ENCODE results near the gene PVALEF. TPM values are rescaled to one million over a fixed set of nuclear protein-coding genes. Genes with fewer than 3 reads are reported as not detected.
"Not testable (repeated sequence)": the region's sequence is repeated elsewhere in the genome, so short reads cannot be mapped to it uniquely, and the experiment has no call there.

PVALEF gene
- total RNA-seq, 2 experiments from 2014 or later: not detected

DNA sequence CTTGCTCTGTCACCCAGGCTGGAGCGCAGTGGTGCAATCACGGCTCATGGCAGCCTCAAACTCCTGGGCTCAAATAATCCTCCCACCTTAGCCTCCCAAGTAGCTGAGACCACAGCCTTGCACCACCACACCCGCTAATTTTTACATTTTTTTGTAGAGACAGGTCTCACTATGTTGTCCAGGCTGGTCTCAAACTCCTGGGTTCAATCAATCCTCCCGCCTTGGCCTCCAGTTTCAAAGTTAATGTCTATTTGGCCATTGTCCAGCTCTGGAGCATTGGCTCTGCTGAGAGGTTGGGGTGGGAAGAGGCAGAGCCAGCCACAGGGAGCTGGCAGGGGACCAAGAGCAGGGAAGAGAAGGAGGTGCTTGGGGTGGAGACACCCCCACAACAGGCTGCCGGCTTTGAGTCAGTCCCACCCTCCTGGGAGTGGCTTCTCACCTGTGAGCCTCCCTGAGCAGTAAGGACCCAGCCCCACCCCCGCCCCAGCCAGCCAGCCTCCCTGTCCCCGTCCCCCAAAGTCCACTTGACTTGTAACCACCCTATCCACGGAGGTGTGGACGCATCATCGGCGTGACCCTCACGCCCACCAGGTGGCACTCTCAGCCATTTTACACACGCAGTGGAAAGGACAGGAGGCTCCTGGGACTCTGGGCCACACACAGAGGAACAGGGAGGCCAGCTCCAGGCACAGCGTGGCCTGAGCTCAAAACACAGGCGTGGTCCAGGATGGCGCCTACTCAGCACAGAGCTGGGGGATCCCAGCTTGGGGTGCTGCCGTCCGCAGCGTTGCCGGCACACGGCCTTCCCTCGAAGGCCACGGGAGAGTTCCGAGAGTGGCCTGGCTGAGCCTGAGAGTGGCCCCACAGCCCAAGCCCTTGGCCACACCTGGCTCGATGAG, 22.8 kb upstream of the PVALEF start:
- POLR2A ChIA-PET: no interaction called here

DNA sequence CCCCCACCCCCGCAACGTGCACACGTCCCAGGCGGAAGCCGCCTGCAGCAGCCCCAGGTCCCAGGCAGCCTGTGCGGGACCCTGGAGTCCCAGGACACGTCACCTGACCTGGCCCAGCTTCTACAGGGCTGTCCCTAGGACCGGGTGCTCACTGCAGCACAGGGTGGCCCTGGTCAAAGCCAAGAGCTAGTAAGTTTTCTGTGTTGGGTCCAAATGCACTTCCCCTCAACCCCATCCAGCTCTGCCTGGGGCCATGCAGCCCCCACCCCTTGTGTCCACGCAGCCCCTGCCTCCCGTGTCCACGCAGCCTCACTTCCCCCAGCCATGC, 22.1 kb upstream of the PVALEF start:
- CTCF ChIA-PET: interaction anchor here (0.9 to 1.4 kb wide), 2 partner anchors 11 to 96 kb away, joined by 3 to 5 read pairs; partner anchors contain the start of genes NDUFAF8 and TEPSIN
- POLR2A ChIA-PET: no interaction called here

More for the DNA sequence above, 22.8 kb upstream of the PVALEF start:
- CTCF ChIA-PET: interaction anchor here (0.9 to 1.4 kb wide), 3 partner anchors 11 to 112 kb away, joined by 3 to 5 read pairs (median 3); partner anchors contain the start of genes NDUFAF8 and TEPSIN

DNA sequence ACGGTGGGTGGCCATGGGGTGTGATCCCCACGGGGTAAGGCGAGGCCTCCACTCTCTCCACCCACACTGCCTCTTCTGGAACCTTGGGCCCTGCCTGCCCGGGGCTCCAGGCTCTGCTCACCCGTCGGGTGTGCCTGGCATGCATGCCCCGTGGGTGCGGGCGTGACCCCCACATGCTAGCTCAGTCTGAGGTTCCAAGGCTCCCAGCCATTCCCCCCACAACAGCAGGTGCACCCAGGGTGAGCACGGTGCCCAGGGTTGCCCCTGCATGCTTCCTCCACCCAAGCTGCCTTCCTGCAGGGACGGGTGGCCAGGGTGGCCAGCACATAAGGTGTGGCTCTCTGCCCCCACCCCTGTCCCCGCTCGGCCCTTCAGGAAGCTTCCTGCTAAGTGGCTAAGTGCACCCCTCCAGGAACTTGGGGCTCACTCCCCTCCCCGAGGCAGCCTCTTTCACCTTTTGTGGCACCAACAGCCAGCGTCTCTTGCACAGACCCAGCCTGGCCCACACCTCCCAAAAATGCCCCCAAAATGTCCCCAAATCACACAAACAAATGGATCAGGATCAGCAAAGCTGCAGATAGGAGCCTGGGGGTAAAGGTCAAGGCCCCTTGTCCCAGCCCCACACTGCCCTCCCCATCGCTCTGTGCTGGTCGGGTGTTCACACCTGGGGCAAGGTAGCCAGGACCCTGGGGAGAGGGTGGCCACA, 21.4 kb upstream of the PVALEF start:
- ChIA-PET POLR2A (no interaction called here), CTCF (interaction anchor here (0.9 to 1.4 kb wide), 2 partner anchors 10 to 95 kb away, joined by 3 to 5 read pairs; partner anchors contain the start of genes NDUFAF8 and TEPSIN)

DNA sequence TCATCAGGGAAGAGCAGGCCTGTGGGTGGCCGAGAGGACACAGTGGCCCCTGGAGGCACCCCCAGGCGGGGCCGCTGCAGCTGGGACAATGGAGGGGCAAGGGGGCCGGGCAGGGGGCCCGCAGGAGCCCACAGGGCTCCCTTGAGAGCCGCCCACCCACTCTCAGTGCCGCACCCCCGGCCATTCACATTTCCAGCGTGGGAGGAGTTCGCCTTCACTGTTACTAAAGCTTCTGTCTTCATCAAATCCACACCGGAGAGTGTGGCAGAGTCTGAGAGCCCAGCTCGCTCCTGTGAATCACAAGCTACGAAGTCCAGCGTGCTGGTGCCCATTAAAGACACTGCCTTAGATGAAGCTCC, 20.9 kb upstream of the PVALEF start:
- ChIA-PET CTCF (no interaction called here), POLR2A (no interaction called here)

DNA sequence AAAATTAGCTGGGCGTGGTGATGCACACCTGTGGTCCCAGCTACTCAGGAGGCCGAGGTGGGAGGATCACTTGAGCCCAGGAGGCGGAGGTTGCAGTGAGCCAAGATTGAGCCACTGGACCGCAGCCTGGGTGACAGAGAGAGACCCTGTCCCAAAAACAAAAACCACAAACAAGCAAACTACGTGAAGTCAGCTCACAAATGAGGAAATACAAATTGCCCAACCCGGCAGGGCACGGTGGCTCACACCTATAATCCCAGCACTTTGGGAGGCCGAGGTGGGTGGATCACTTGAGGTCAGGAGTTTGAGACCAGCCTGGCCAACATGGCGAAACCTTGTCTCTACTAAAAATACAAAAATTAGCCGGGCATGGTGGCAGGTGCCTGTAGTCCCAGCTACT, 19.1 kb upstream of the PVALEF start:
- POLR2A ChIA-PET: not testable (repeated sequence)
- CTCF ChIA-PET: interaction anchor here (0.6 kb wide), 1 partner anchor 719 kb away, joined by 3 read pairs; no protein-coding TSS in a partner anchor

DNA sequence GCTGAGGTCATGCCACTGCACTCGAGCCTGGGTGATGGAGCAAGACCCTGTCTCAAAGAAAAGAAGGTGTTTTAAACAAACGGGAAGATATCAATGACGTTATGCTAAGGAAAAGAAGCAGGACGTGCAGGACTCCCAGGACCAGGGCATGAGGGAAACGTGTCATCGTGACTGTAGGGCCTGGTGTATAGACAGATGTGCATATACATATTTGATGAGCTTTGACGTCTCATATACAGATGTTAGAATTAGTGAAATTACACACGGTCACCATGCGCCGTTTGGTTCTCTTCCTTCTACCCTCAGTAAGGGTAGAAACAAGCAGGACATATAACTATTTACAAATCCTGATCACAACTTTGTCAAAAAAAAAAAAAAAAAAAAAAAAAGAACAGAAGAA, 17.6 kb upstream of the PVALEF start:
- CTCF ChIA-PET: interaction anchor here (0.6 kb wide), 1 partner anchor 123 kb away, joined by 4 read pairs; no protein-coding TSS in a partner anchor
- POLR2A ChIA-PET: no interaction called here

DNA sequence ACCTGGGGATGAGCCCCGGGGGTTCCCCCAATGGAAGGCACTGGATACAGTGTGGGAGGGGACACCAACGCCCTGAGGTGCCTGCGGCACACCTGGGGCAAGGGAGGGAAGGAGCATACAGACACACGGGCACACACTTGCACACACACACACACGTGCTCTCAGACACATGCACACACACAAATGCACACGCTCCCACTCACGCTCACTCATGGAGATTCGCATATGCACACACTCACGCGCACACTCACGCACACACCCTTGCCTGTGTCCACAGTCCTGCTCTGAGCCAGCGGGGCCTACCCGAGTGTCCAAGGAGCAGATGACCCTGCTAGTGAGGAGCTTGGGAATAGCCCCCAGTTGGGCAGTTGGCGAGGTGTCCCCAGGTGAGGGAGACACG, 16.7 kb upstream of the PVALEF start:
- CTCF ChIA-PET: interaction anchor here (0.6 kb wide), 1 partner anchor 123 kb away, joined by 4 read pairs; no protein-coding TSS in a partner anchor
- POLR2A ChIA-PET: no interaction called here

DNA sequence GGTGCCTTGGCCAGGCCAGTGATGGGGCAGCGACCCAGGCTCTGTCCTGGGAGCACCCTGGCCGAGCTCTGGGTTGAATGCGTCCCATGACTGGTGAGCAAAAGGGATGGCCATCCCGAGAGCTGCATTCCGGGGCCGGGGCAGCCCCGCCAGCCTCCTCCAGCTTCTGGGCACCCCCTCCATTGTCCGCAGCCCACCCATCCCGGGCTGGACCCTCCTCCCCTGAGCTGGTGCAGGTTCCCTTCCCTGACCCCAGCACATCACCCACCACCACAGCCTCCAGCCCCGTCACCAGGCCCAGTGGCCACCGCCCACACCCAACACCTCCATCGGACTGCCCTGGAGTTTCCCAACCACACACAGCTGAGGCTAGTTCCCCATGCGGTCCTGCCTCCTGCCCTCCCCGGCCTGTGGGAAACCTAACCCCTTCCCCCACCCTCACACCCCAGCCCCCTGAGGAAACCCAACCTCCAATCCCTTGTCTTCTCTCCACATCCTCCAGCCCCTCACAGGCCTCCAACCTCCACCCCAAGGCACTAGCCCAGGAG, 16.2 kb upstream of the PVALEF start:
- ChIA-PET POLR2A (no interaction called here), CTCF (no interaction called here)

DNA sequence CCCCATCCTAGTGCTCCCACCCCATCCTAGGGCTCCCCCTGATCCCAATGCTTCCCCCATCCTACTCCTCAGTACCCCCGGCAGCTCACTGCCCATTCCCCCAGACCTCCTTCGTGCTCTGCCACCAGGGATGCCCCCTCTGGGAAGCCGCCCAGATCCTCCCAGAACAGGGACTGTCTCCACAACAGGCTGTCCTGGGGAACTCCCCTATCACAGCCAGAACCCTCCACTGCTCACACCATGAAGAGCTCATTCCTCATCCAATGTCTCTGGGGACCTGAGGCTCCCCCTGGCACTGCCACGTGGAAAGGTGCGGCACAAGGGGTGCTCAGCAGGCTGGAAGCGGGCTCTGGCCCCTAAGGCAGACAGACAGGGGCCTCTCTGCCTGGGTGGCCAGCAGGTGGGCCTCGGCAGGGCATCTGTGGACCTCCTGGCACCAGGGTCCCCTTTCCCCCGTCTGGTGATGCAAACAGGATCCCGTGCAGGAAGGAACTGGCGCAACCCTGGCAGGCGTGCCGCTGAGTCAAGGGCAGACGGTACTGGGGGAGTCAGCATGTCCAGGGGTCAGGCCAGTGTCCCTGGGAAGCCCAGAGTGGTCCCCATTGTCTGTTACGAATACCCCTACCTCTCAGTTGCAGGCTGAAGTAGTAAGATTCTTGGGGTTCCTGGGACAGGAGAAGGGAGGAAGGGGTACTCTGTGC, 14.8 kb upstream of the PVALEF start:
- ChIA-PET POLR2A (no interaction called here), CTCF (no interaction called here)

DNA sequence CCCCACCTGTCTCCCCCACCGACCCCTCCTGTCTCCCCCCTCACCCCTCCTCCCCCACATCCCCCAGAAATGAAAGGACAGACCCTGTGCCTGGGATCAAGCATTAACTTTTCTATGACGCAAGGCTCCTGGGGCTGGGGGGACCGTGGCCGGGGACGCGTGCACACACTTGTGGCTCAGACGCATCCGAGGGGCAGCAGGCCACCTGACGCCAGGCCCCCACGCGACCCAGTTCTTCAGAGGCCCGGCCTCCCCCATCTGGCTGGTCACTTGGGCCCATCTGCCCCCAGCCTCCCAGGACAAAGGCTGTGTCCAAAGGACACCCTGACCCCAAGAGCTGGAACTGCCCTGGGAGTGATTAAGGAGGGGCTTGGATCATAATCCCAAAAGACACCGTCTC, 14.0 kb upstream of the PVALEF start:
- ChIA-PET POLR2A (no interaction called here), CTCF (no interaction called here)

DNA sequence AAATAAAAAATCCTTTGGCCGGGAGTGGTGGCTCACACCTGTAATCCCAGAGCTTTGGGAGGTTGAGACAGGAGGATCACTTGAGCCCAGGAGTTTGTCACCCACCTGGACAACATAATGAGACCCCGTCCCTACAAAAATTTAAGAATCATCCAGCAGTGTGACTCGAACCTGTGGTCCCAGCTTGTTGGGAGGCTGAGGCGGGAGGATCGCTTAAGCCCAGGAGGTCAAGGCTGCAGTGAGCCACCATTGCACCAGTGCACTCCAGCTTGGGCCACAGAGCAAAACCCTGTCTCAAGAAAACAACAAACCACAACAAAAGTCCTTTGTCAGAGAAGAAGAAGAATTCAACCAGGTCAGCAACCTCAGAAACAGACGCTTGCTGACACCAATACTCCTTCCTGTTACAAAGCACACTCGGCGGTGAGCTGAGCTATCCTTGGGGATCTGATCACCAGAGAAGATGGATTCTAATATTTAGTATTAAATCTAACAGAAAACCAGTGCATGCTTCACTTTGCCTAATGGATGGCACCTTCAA, 12.9 kb upstream of the PVALEF start:
- CTCF ChIA-PET: no interaction called here
- POLR2A ChIA-PET: no interaction called here

DNA sequence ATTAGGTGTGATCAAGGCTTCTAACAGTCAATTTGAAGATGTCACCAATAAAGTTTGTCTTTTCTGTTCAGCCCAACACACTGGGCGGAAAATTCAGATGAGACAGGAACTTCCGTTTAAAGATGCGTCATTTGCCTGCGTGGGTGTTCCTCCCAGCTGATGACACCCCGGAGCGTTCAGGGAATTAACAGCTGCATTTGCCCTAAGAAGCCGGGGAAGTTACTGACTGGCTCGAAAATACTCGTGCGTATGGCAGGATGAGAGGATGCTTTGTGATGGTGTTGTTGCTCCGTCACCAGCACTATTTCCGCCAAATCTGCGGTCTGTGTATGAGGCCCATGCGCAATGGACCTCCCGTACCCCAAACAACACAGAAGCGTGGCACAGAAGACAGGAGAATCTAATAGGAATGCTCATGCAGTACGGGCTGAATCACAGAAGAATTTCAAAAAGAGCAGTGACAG, 11.9 kb upstream of the PVALEF start:
- ChIA-PET POLR2A (no interaction called here), CTCF (interaction anchor here (1.1 kb wide), 1 partner anchor 10 kb away, joined by 3 read pairs; no protein-coding TSS in a partner anchor)

DNA sequence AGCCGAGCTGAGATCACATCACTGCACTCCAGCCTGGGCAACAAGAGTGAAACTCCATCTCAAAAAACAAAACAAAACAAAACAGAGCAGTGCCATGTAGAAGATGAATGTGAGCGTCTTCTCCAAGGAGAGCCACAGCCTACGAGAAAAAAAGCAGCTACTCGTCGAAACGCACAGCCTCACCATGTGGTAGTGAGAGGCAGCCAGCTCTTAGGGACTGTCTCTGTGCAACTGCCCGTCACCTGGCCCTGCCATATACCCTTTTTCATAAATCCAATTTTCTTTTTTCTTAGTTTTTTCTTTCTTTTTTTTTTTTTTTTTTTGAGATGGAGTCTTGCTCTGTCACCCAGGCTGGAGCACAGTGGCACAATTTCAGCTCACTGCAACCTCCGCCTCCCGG, 11.3 kb upstream of the PVALEF start:
- CTCF ChIA-PET: interaction anchor here (1.1 kb wide), 1 partner anchor 11 kb away, joined by 3 read pairs; no protein-coding TSS in a partner anchor
- POLR2A ChIA-PET: not testable (repeated sequence)

DNA sequence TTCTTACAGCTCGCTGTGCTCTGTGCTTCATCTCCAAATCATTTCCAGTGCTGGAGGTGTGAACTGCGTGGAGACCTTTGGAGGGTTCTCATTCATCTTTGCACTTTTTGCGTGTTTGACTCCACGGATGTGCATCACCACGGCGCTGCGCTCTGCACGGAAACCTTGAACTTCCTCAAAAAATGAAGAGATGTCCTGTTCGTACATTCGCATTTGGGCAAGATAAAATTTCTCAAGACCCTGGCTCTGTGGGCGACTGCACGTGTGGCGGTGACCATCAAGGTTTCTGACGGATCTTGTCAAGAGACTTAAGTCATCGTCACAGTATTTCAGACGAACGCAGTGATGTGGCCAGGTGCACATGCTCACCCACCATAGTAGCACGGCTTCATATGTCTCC, 10.3 kb upstream of the PVALEF start:
- ChIA-PET POLR2A (no interaction called here), CTCF (no interaction called here)

DNA sequence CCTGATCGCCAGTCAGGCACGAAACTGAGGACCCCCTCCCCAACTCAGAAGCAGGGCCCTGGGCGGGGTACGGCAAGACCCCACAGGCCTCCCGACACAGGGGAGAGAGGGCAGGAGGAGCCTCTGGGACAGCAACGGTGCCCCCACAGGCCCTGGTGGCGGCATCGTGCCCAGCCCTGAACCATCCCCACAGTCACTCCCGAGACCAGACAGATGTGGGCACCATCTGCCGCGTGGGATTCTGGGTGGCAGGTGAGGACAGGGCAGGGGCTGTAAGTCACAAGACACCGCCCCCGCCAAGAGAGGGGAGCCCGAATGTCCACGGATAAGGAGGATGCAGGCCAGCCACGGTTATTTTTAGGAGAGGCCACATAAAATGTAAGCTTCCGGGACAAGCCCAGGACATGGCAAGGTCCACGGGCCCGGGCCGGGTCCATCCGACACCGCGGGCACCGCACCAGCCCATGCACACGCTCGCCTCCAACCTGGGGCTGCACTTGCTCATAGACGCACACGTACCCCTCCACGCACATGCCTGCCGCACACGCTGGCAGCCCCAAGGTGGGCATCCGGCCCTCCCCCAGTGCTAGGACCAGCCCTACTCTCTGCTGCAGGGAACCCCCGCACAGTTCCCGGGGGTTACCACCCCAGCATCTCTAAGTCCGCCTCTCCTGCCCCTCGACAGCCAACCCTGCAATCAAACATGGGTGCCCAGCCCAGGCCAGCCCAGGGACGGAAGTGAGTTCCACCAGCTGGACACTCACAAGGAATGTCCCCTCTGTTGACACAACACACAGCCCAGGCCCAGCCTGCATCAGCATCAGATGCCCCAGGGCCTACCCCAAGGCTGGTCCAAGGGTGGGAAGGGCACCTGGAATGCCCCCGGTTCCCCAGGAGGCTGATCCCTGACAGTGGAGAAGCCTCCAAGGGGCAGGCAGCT, 8.2 kb upstream of the PVALEF start:
- CTCF ChIA-PET: no interaction called here
- POLR2A ChIA-PET: no interaction called here

DNA sequence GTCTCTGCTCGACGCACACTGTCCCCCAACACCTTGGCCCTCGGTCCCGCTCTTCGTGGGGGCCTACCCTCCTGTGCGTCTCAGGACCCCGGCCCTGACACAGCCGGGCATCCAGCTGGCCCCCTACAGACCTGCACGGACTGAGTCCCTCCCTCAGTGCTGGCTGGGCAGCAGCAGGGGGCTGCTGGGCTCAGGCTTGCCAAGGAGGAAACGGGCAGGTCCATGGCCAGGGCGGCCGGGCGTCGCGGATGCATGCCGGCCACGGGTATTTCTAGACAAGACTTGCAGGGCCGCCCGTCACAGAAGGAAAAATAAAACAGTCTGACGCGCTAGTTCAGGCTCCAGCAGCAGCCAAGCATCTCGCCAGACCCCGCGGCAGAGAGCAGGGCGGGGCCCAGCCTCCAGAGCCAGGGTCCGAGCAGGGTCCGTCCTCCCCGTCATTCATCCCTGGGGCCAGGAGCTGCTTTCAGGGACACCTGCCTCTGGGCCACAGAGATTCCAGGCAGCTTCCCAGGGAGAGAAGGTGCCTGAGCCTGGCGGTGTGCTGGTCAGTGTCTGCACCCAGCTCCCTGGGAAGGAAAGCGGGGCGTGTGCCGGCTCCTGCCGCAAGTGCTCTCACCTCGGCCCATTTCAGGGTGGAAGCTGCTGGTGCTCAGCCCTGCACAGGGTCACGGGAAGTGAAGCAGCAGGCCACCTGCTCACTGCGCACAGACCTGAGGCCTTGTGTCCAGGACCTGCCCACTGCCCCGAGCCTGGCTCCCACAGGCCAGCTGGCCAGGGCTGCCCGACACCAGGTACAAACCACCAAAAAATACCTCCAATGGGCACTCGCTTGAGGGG, 7.2 kb upstream of the PVALEF start:
- ChIA-PET POLR2A (no interaction called here), CTCF (no interaction called here)

DNA sequence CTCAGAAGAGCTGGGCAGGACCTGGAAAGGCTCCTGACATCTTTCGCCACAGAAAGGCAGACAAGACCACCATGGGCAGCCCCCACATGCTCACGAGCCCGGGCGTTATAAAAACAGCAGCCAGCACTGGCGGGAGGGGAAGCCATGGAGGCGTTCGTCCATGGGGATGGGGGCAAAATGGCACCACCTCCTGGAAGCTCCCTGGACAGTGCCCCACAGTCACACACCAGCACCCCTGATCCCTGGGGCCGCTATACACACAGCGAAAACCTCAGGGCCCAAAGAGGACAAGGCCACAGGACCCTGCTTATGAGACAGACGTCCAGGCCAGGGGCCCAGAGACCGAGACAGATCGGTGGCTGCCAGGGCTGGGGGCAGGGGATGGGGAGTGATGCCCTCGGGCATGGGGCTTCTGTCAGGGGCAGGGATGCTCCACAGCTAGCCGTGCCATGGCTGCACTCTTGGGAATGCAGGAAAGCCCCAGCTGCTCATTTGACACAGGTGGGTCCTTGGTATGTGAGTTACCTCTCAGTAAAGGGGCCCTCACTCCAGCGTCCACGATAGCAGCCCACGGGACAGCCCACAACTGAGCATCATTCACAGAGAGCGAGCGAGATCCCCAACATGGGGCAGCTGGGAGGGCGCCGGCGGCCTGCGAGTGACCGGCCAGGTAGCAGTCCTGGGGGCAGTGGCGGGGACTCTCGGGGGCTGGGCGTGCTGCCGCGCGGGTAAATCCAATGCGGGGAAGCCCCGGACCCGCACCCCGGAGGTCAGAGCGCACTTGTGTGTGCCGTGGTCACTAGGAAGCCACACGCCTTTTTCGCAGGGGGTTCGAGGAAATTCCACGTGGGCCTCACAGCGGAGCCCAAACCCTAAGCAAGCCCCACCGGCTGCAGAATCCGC, 6.4 kb upstream of the PVALEF start:
- ChIA-PET POLR2A (no interaction called here), CTCF (no interaction called here)

Data from activated CD8-positive, alpha-beta memory T cell treated with anti-CD3 and anti-CD28 coated beads for 36 hours (primary cell).